Fibroblast of mammary gland (primary cell): ENCODE results near the gene C1QTNF9B.
"Not testable (repeated sequence)": the region's sequence is repeated elsewhere in the genome, so short reads cannot be mapped to it uniquely, and the experiment has no call there.

Experiments
- DNase-seq: peaks from one replicate; pipeline ENCODE4 v3.0.0-alpha.2; 2010; ENCODE audit warnings: low read depth
- H3K4me3 ChIP-seq: 2 replicates; pipeline ENCODE4 v1.5.1; 2011; ENCODE audit warnings: low read depth, mild to moderate bottlenecking, low read length, moderate library complexity; ENCODE audit not compliant: control insufficient read depth
- CTCF ChIP-seq: conservative IDR thresholded peaks from 2 replicates; pipeline ENCODE4 v1.5.1; 2011; ENCODE audit warnings: low read depth, low read length, inconsistent platforms; ENCODE audit not compliant: control insufficient read depth, insufficient read depth

The C1QTNF9B gene

GRCh38 chr13:23897452-23897919 lies at the start of gene C1QTNF9B:
Gene C1QTNF9B (minus strand): TSS chr13:23897502.
- H3K4me3 ChIP-seq, DNase-seq: not testable (repeated sequence)

GRCh38 chr13:23946900-23947299 lies 49.6 kb upstream of the C1QTNF9B start:
- TF ChIP-seq CTCF: no peak
- DNase-seq: no peak
- H3K4me3 ChIP-seq: no peak overlapping the region

- no peak overlapping the region for H3K4me3 ChIP-seq
- no peak for DNase-seq
- TF ChIP-seq CTCF: no peak
These were observed 48.8 kb upstream of the C1QTNF9B start for GRCh38 chr13:23946067-23946466.

- H3K4me3 ChIP-seq: no peak overlapping the region
- DNase-seq: no peak
- no peak for TF ChIP-seq CTCF
These were observed 48.3 kb upstream of the C1QTNF9B start for GRCh38 chr13:23945612-23946011.

GRCh38 chr13:23941211-23941610 lies 43.9 kb upstream of the C1QTNF9B start:
- no peak for TF ChIP-seq CTCF
- no peak overlapping the region for H3K4me3 ChIP-seq
- DNase-seq: no peak

GRCh38 chr13:23939666-23940065 lies 42.4 kb upstream of the C1QTNF9B start:
- not testable (repeated sequence) for H3K4me3 ChIP-seq, DNase-seq

GRCh38 chr13:23934520-23934919 lies 37.2 kb upstream of the C1QTNF9B start:
- TF ChIP-seq CTCF: no peak
- peak; percentile 82 for DNase-seq
- H3K4me3 ChIP-seq: no peak overlapping the region

- no peak overlapping the region for H3K4me3 ChIP-seq
- no peak for TF ChIP-seq CTCF
- peak; percentile 89 for DNase-seq
These were observed 31.7 kb upstream of the C1QTNF9B start for GRCh38 chr13:23928985-23929384.
